Smooth muscle cell (in vitro differentiated cells): ENCODE data around the gene ANKMY1. TPM values are rescaled to one million over a fixed set of nuclear protein-coding genes. Genes with fewer than 3 reads are reported as not detected.
A peak's percentile ranks its signal among the peaks of the same experiment; 100 is the strongest.

ENCODE experiments used
- DNase-seq: peaks from one replicate; lab custom pipeline; 2025; ENCODE audit not compliant: unreplicated experiment; lab: John Stamatoyannopoulos, UW
- H2AFZ ChIP-seq: fragments of 200-600 bp; sonication (generic); 2 replicates; pipeline ENCODE4 v1.6.0; 2016; ENCODE audit warnings: antibody characterized with exemption, low read depth, mild to moderate bottlenecking
- H3F3A ChIP-seq: fragments of 200-600 bp; sonication (generic); 2 replicates; pipeline ENCODE4 v1.6.0; 2017; ENCODE audit warnings: antibody characterized with exemption, low read depth
- H3K27ac ChIP-seq: fragments of 200-600 bp; sonication (generic); 2 replicates; pipeline ENCODE4 v1.5.1; 2016; ENCODE audit warnings: low read depth, mild to moderate bottlenecking
- H3K27me3 ChIP-seq: fragments of 200-600 bp; sonication (generic); 2 replicates; pipeline ENCODE4 v1.6.1; 2016; ENCODE audit warnings: low read depth, mild to moderate bottlenecking
- H3K36me3 ChIP-seq: fragments of 200-600 bp; sonication (generic); 2 replicates; pipeline ENCODE4 v1.5.1; 2016; ENCODE audit warnings: low read depth
- H3K4me1 ChIP-seq: fragments of 200-600 bp; sonication (generic); 2 replicates; pipeline ENCODE4 v1.5.1; 2016; ENCODE audit warnings: low read depth
- H3K4me2 ChIP-seq: fragments of 200-600 bp; sonication (generic); 2 replicates; pipeline ENCODE4 v1.6.0; 2016; ENCODE audit warnings: mild to moderate bottlenecking
- H3K4me3 ChIP-seq: fragments of 200-600 bp; sonication (generic); 2 replicates; pipeline ENCODE4 v1.5.1; 2016; ENCODE audit warnings: mild to moderate bottlenecking
- H3K79me2 ChIP-seq: fragments of 200-600 bp; sonication (generic); 2 replicates; pipeline ENCODE4 v1.6.0; 2016; ENCODE audit warnings: low read depth, mild to moderate bottlenecking
- H3K9ac ChIP-seq: fragments of 200-600 bp; sonication (generic); 2 replicates; pipeline ENCODE4 v1.6.0; 2016; ENCODE audit warnings: low read depth
- H3K9me3 ChIP-seq: fragments of 200-600 bp; sonication (generic); replicated peaks from 2 replicates; pipeline ENCODE4 v1.5.1; 2016; ENCODE audit warnings: low read depth
- H4K20me1 ChIP-seq: fragments of 200-600 bp; sonication (generic); 2 replicates; pipeline ENCODE4 v1.6.0; 2016; ENCODE audit warnings: low read depth
- CTCF ChIP-seq: fragments of 200-600 bp; sonication (generic); IDR thresholded peaks from 2 replicates; pipeline ENCODE4 v1.5.1; 2017; ENCODE audit warnings: borderline replicate concordance, mild to moderate bottlenecking, antibody characterized with exemption; ENCODE audit not compliant: insufficient read depth, poor library complexity, severe bottlenecking
- WGBS: methylation state at CpG from one replicate; pipeline ENCODE4 v1.1.7; 2016; ENCODE audit warnings: low lambda C conversion rate; 5-methylcytosine and 5-hydroxymethylcytosine counted together
- polyA plus RNA-seq: library from polyadenylated mRNA; unstranded; fragments of >200 nt; fragmentation: Nextera tagmentation; extraction: Ambion mirVana; gene quantifications from 2 replicates; pipeline ENCODE4 v1.2.1, GENCODE V29; 2016
- total RNA-seq: library from RNA; depleted of rRNA; stranded (reverse); fragments of >200 nt; gene quantifications from 2 replicates; pipeline ENCODE4 v1.2.3, GENCODE V29; 2014

The ANKMY1 gene
- total and polyA plus RNA-seq, 2 experiments from 2014 or later, result 6.4 to 8.7 TPM

- H3K27me3 ChIP-seq, result peaks cover 10% of the 10 kb centered on the region
- H3K4me1 ChIP-seq, result no peaks in the 10 kb centered on the region
- no peak for DNase-seq
- H3K4me2 ChIP-seq, result no peak overlapping the region
- WGBS, result 99% methylated on average over 4 of the region's 4 CpGs
- TF ChIP-seq CTCF, result no peak
- H2AFZ ChIP-seq, result no peak overlapping the region
- H3K9me3 ChIP-seq, result no peaks in the 10 kb centered on the region
- H3K79me2 ChIP-seq, result no peaks in the 10 kb centered on the region
- no peaks in the 10 kb centered on the region for H4K20me1 ChIP-seq
- no peak overlapping the region for H3K9ac ChIP-seq
- H3K4me3 ChIP-seq, result no peak overlapping the region
- no peaks in the 10 kb centered on the region for H3K36me3 ChIP-seq
- H3F3A ChIP-seq, result no peaks in the 10 kb centered on the region
- H3K27ac ChIP-seq, result no peak overlapping the region
These were observed 40.4 kb downstream of the ANKMY1 start for GRCh38 chr2:240517342-240517741.

DNA sequence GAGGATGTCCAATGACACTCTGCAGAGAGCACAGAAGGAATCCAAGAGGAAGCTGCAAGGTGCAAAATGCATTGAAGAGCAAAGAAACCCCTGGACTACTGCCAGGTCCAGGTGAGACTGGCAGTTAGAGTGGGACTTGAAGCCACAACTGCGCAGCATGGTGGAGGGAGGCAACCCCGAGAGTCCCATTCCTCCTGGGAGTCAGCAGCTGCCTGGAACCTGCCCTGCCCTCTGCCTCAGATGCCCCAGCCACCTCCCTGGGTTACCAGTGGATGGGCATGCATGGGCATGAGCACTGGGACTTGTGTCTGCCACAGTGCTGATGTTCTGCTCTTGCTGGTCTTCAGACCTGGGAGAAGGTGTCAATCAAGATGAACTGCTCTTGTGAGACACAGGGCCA, 43.2 kb downstream of the ANKMY1 start:
- Histone ChIP-seq H3K9ac (no peak overlapping the region), H3K36me3 (no peaks in the 10 kb centered on the region), H2AFZ (no peak overlapping the region), H3K27ac (no peak overlapping the region), H3K79me2 (no peaks in the 10 kb centered on the region), H4K20me1 (no peaks in the 10 kb centered on the region), H3K4me1 (no peaks in the 10 kb centered on the region), H3K4me2 (no peak overlapping the region), H3K9me3 (no peaks in the 10 kb centered on the region), H3K27me3 (no peaks in the 10 kb centered on the region), H3K4me3 (no peak overlapping the region), H3F3A (no peaks in the 10 kb centered on the region)
- 94% methylated on average over 2 of the region's 2 CpGs for WGBS
- no peak for DNase-seq
- TF ChIP-seq CTCF, result no peak

DNA sequence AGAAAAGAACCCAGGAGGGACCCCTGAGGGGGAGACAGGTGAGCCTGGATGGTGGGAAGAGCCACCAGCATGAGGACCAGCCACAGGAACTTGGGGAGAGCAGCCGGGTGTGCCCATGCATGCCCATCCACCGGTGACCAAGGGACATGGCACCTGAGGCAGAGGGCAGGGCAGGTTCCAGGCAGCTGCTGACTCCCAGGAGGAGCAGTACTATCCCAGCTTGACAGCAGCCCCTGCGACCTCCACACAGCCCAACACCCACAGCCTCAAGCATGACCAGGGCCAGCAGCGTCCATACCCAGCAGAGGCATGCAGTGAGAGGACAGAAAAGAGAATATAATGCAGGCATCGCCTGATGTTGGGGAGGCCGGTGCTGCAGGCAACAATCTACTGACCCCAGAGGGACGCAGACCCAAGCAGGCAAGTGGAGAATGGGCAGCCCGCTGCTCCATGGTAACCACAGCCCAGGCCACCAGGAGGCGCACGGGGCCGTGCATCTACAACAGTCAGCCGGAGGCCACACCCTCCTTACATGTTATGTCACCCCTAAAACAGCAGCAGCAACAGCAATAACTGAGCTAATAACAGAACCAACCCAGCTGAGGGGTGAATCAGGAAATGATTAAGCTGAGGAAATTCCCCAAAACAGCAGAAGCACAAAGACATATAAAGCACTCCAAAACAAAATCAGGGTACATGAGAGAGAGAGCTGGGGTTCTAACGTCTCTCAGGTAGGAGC, 44.1 kb downstream of the ANKMY1 start:
- no peaks in the 10 kb centered on the region for H4K20me1 ChIP-seq
- no peak overlapping the region for H2AFZ ChIP-seq
- no peak overlapping the region for H3K9ac ChIP-seq
- H3K4me3 ChIP-seq, result no peak overlapping the region
- H3K79me2 ChIP-seq, result no peaks in the 10 kb centered on the region
- H3F3A ChIP-seq, result no peaks in the 10 kb centered on the region
- no peaks in the 10 kb centered on the region for H3K4me1 ChIP-seq
- 41% methylated on average over 13 of the region's 13 CpGs for WGBS
- no peaks in the 10 kb centered on the region for H3K27me3 ChIP-seq
- H3K36me3 ChIP-seq, result no peaks in the 10 kb centered on the region
- H3K4me2 ChIP-seq, result no peak overlapping the region
- no peaks in the 10 kb centered on the region for H3K9me3 ChIP-seq
- no peak overlapping the region for H3K27ac ChIP-seq
- DNase-seq, result peak; percentile 51
- peak; percentile 84 for TF ChIP-seq CTCF
